HG02610 (cell line): ENCODE data around the gene EPHA8.

ENCODE experiments used
- ATAC-seq: cut with Tn5 transposase; IDR thresholded peaks from one replicate; pipeline ENCODE4 v1.9.1; 2021; ENCODE audit warnings: mild to moderate bottlenecking, moderate library complexity; ENCODE audit not compliant: unreplicated experiment

Gene EPHA8

DNA sequence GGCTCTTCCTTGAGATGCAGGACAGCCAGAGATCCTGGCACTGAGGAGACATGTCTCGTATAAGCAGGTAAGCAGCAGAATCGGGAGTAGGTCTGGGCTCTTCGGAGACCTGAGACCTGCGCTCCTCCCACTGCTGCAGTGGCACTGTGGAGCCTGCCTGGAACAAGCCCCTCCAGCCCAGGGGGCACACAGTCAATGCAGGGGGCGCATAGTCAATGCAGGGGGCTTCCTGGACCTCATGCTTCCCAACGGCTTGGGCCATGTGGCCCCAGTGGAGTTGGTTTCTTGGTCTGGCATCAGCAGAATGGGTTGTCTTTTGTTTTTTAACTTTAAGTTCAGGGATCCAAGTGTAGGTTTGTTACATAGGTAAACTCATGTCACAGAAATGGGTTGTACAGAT lies 27.9 kb upstream of the EPHA8 start:
- ATAC-seq, result no peak

GRCh38 chr1:22536506-22536905 lies 26.8 kb upstream of the EPHA8 start:
- no peak for ATAC-seq

DNA sequence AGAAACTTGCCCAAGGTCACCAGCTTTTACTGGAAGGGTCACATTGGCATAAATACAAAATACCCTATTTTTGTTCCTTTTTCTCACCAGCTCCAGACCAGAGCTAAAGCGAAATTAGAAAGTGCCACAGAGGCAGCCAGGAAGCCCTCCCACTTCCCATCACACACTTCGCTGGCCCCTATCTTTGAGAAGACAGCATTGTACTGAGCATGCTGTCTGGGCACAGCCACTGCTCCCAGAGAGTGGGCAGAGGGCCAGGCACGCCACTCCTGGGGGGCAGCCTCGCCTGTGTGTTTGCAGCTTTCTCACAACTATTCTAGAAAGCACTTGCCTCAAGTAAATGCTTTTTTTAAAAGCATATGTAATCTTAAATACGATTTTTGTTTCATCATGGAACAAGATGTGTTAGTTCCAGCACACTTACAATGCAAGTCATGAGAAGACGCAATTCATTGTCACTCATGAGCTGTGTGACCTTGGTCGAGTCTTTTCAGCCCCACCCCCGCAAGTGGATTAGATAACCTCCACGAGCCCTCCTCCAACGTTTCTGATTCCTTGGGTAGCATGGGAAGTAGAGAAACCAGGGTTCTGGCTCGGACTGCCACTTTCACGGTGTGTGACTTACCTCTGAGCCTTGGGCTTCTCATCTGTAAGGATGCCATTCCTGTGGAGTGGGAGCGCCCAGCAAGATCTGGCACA lies 25.7 kb upstream of the EPHA8 start:
- no peak for ATAC-seq

DNA sequence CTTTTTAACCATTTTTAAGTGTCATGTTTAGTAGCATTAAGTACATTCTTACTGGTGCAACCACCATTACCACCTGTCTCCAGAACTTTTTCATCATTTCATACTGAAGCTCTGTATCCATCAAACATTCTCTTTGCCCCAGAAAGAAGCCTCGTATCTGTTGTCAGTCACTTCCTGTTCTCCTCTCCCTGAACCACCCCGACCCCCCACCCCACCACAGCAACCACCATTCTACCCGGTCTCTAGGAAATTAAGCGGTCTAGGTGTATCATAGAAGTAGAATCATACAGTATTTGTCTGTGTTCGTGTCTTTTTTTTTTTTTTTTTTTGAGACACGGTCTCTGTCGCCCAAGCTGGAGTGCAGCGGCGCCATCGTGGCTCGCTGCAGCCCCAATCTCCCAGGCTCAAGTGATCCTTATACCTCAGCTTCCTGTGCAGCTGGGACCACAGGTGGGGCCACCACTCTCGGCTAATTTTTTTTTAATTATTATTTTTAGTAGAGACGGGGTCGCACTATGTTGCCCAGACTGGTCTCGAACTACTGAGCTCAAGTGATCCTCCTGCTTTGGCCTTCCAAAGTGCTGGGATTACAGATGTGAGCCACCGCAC lies 23.7 kb upstream of the EPHA8 start:
- ATAC-seq, result no peak

- no peak for ATAC-seq
These were observed 23.0 kb upstream of the EPHA8 start for GRCh38 chr1:22540337-22540736.

DNA sequence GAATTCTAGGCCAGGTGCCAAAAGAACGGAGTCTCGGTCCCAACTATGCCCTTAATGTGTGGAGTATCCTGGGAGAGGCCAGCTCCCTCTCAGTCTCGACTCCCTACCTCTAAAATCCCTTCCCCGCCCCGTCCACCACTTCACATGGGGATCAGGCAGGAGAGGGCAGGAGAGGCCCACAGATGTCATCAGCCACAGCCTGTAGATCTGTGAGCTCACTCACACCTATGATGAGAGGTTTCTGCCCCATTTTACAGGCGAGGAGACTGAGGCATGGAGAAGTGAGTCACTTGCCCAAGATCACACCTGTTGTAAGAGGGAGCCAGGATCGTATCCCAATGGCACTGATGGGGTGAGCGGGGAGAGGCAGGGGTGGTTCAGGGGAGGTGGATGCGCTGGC lies 20.4 kb upstream of the EPHA8 start:
- no peak for ATAC-seq

- ATAC-seq, result no peak
These were observed 19.6 kb upstream of the EPHA8 start for GRCh38 chr1:22543679-22544078.

DNA sequence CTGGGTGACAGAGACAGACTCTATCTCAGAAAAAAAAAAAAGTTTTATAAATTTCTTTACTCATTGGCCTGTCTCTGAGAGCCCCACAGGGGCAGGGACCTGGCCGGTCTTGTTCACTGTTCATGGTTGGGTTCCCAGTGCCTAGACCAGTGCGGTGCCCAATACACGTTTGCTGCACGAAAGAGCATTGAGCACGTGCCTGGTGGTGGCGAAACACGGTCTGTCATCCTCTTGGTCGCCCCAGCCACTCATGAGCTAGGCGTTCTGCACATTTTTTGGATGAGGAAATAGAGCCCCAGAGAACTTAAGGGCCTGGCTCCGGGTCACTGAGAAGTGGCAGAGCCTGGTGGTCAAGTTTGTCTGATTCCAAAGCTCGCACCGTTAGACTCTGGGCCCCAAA lies 18.7 kb upstream of the EPHA8 start:
- ATAC-seq, result no peak

DNA sequence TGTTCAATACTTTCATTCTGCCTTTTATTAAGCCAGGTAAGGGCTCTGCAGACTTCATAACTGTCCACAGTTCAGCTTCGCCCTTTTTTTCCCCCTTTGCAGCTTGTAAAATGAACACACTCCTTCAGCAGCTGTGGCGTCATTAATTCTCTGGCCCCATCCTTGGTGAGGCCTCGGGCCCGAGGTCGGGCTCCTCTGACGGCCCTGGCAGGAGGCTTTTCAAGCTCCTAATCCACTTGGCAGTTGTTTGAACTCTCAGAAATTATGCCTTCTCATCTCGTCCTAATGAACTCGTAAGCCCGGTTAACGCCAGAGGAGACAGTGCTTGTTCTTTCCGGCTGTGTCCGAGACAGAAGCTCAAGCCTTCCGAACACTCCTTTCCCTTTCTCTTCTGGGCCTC lies 18.1 kb upstream of the EPHA8 start:
- no peak for ATAC-seq

- ATAC-seq, result no peak
These were observed 16.0 kb upstream of the EPHA8 start for GRCh38 chr1:22547186-22547817.

DNA sequence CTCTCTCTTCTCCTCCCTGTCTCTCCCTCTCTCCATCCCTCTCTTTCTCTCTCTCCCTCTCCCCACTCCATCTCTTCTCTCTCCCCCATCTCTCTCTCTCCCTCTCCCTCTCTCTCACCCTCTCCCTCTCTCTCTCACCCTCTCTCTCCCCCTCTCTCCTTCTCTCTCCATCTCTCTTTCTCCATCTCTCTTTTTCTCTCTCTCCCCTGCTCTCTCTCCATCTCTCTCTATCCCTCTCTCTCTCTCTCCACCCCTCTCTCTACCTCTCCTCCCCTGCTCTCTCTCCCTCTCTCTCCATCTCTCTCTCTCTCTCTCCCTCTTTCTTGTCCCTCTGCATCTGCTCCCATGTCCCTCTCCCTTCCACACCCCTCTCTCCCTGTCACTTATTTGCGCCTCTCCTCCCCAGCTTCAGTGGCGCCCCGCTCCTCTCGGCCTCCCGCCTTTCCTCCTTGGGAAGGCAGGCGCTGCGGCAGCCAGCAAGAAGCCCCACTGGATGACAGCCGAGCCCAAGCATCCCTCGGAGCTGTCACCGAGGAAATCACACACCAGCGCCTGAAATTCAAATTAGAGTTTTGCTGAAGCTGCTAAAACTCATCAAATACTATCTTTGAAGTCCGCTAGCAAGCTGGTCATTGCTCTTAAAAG lies 15.3 kb upstream of the EPHA8 start:
- no peak for ATAC-seq

- no peak for ATAC-seq
These were observed 13.3 kb upstream of the EPHA8 start for GRCh38 chr1:22550021-22550420.

DNA sequence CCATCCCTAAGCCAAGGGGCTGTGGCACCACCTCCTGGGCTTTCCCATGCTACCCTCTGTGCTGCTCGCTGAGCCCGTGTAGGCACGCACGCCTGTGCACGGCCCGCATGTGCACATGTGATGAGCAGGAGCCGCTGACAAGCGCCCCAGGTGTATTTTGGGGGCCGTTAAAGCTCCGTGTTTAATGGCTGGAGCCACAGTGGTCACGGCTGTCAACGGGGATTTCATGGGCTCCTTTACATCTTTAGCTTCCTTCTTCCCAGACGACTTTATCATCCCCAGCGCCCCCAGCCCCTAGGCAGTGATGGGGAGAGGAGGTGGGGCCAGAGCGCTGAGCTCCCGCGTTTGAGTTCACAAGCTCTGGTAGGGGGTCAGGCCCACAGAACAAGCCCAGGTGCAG lies 11.7 kb upstream of the EPHA8 start:
- no peak for ATAC-seq

DNA sequence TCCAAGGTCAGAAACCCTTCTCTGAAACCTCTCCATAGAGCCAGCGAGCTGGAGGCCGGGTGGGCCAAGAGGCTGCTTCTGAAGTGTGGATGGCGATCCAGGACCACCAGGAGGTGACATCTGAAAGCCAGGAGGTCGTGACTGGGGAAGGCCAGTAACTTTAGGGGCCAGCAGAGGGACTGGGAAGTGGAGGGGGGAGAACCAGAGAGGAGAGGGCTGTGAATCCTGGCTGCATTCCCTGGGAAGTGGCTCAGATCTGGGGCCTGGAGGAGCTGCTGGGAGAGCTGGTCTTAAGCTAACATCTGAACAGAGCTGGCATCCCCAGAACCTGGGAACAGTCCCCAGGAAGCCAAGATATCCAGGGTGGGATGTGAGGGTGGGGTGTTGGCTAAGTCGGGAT lies 11.3 kb upstream of the EPHA8 start:
- no peak for ATAC-seq

GRCh38 chr1:22553104-22553880 lies 10.0 kb upstream of the EPHA8 start:
- ATAC-seq, result no peak

DNA sequence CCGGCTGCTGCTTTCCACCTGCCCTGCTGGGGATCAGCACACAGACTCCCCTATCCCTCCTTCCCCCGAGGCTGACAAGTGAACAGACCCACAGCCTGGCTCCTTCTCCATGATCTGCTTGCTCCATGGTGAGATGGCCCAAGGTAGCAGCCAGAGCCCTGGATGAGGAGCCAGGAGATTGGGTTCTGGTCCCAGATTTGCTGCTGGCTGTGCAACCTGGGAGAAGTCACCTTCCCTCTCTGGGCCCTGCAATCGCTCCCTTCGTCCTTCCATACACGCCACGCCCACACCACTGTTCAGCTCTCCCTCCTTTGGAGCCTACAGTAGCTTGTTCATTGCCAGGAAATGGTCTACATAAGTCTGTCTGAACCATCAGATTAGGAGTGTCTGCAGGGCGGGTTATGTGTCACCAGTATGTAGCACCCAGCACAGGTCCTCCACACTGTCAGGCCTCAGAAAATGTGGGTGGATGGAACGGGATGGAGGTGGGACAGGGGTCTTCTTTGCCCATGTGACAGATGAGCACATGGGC lies 9.2 kb upstream of the EPHA8 start:
- no peak for ATAC-seq

DNA sequence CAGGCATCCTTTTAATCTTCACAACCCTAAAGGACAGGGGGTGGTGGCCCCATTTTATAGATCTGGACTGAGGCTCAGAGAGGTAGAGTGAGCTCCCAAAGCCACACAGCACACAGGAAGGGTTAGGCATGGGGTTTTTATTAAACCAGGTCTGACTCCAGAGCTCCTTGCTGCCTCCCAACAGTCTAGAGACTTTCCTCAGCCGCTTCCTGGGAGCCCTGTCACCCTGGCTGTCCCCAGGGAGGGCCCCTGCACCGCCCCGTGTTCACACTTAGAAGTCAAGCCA lies 8.0 kb upstream of the EPHA8 start:
- ATAC-seq, result no peak

- ATAC-seq, result no peak
These were observed 6.7 kb upstream of the EPHA8 start for GRCh38 chr1:22556391-22557104.

DNA sequence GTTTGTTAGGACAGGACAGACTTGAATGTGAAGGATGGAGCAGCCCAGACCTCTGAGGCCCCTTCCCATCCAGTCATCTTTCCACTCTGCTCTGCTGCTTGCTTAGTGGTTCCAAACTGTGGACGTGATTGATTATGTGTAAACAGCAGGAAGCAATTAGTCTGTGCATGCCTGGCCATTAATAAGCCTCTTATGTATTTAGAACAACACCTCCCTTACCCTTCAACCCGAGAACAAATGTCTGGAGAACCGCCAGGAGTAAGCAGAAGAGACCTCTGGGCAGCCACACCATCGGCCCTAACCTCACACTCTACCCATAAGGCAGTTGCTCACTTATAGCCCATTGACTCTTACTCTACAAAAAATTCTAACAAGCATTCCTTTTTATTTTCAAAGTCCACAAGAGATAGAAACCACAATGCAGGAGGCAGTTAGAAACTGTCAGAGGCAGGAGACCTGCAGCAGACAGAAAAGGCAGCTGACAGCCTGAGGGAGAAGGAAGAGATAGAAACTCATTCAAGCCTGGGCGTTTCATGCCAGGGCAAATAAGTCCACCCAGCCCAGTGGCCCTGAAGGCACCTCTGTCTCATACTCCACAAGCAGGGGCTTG lies 5.8 kb upstream of the EPHA8 start:
- no peak for ATAC-seq
